Progenitor cell of endocrine pancreas (in vitro differentiated cells): Measurements from ENCODE around the gene GRSF1. TPM values are rescaled to one million over a fixed set of nuclear protein-coding genes. Genes with fewer than 3 reads are reported as not detected.
"Not testable (repeated sequence)": the region's sequence is repeated elsewhere in the genome, so short reads cannot be mapped to it uniquely, and the experiment has no call there.

Experiments
- DNase-seq: peaks from one replicate; pipeline ENCODE4 v3.0.0; 2021; ENCODE audit warnings: low spot score; ENCODE audit not compliant: unreplicated experiment
- H3K27ac Mint-ChIP-seq: 2 replicates; pipeline ENCODE4 v1.8.0; 2021; ENCODE audit warnings: mild to moderate bottlenecking, moderate library complexity, mixed read lengths
- H3K27me3 Mint-ChIP-seq: 2 replicates; pipeline ENCODE4 v1.8.0; 2021; ENCODE audit warnings: mixed read lengths
- H3K36me3 Mint-ChIP-seq: 2 replicates; pipeline ENCODE4 v1.8.0; 2022; ENCODE audit warnings: mixed read lengths; ENCODE audit not compliant: insufficient read depth
- H3K4me1 Mint-ChIP-seq: 2 replicates; pipeline ENCODE4 v1.8.0; 2021; ENCODE audit warnings: low read depth, mixed read lengths
- H3K4me3 Mint-ChIP-seq: 2 replicates; pipeline ENCODE4 v1.8.0; 2021; ENCODE audit warnings: low read depth, mild to moderate bottlenecking, moderate library complexity, mixed read lengths
- H3K9me3 Mint-ChIP-seq: 2 replicates; pipeline ENCODE4 v1.8.0; 2021; ENCODE audit warnings: low read depth, mixed read lengths
- CTCF ChIP-seq: fragments of 200-600 bp; sonication (generic); IDR thresholded peaks from one replicate; pipeline ENCODE4 v1.5.0; 2021; ENCODE audit warnings: antibody characterized with exemption, mild to moderate bottlenecking; ENCODE audit not compliant: unreplicated experiment
- total RNA-seq: library from RNA; stranded (reverse); gene quantifications from 2 replicates; pipeline ENCODE4 v1.2.1, GENCODE V29; 2021

The GRSF1 gene
- total RNA-seq, 1 donor from 2014 or later, result 87.8 TPM

GRCh38 chr4:70841211-70841610, 1.5 kb upstream of the GRSF1 start:
- H3K4me1 Mint-ChIP-seq, result peaks cover 24% of the 10 kb centered on the region
- no peak for DNase-seq
- H3K4me3 Mint-ChIP-seq, result peak overlapping the region; percentile 70
- no peak for TF ChIP-seq CTCF
- peak overlapping the region; percentile 91 for H3K27ac Mint-ChIP-seq
- H3K36me3 Mint-ChIP-seq, result no peaks in the 10 kb centered on the region
- H3K9me3 Mint-ChIP-seq, result no peaks in the 10 kb centered on the region
- no peaks in the 10 kb centered on the region for H3K27me3 Mint-ChIP-seq

GRCh38 chr4:70840631-70841030, 941 bp upstream of the GRSF1 start:
- H3K9me3 Mint-ChIP-seq, H3K36me3 Mint-ChIP-seq, H3K27ac Mint-ChIP-seq, DNase-seq, H3K27me3 Mint-ChIP-seq: not testable (repeated sequence)
- Mint-ChIP-seq H3K4me1 (peaks cover 24% of the 10 kb centered on the region), H3K4me3 (peak overlapping the region; percentile 70)

- H3K9me3 Mint-ChIP-seq, DNase-seq, H3K36me3 Mint-ChIP-seq, H3K27me3 Mint-ChIP-seq: not testable (repeated sequence)
- Mint-ChIP-seq H3K27ac (peak overlapping the region; percentile 41), H3K4me1 (peaks cover 24% of the 10 kb centered on the region), H3K4me3 (peak overlapping the region; percentile 70)
Measured at GRCh38 chr4:70840137-70840536, 447 bp upstream of the GRSF1 start.

- peak; percentile 39 for DNase-seq
- no peak for TF ChIP-seq CTCF
- peak overlapping the region; percentile 95 for H3K4me3 Mint-ChIP-seq
- peaks cover 24% of the 10 kb centered on the region for H3K4me1 Mint-ChIP-seq
- peaks cover 4% of the 10 kb centered on the region for H3K36me3 Mint-ChIP-seq
- no peaks in the 10 kb centered on the region for H3K9me3 Mint-ChIP-seq
- peak overlapping the region; percentile 98 for H3K27ac Mint-ChIP-seq
- no peaks in the 10 kb centered on the region for H3K27me3 Mint-ChIP-seq
Measured at GRCh38 chr4:70838666-70839588, 763 bp downstream of the GRSF1 start.

- Mint-ChIP-seq H3K36me3 (peaks cover 5% of the 10 kb centered on the region), H3K27ac (peak overlapping the region; percentile 98), H3K4me1 (peaks cover 24% of the 10 kb centered on the region), H3K9me3 (no peaks in the 10 kb centered on the region), H3K4me3 (peak overlapping the region; percentile 95), H3K27me3 (no peaks in the 10 kb centered on the region)
- no peak for DNase-seq
- no peak for TF ChIP-seq CTCF
Measured at GRCh38 chr4:70838204-70838603, 1.5 kb downstream of the GRSF1 start.

- Mint-ChIP-seq H3K4me3 (no peak overlapping the region), H3K27me3 (no peaks in the 10 kb centered on the region), H3K4me1 (peaks cover 9% of the 10 kb centered on the region), H3K9me3 (no peaks in the 10 kb centered on the region), H3K27ac (no peak overlapping the region), H3K36me3 (peaks cover 19% of the 10 kb centered on the region)
- TF ChIP-seq CTCF, result no peak
- no peak for DNase-seq
Measured at GRCh38 chr4:70836081-70836480, 3.6 kb downstream of the GRSF1 start.
